ENCODE measurements around the gene TKT. TPM values are rescaled to one million over a fixed set of nuclear protein-coding genes. Genes with fewer than 3 reads are reported as not detected.

The TKT gene
- total and polyA plus RNA-seq, 2 of the 13 experiments (the other 11 are each of a cell fraction or from before 2014, with no cell fraction given) = 150 to 238 TPM

DNA sequence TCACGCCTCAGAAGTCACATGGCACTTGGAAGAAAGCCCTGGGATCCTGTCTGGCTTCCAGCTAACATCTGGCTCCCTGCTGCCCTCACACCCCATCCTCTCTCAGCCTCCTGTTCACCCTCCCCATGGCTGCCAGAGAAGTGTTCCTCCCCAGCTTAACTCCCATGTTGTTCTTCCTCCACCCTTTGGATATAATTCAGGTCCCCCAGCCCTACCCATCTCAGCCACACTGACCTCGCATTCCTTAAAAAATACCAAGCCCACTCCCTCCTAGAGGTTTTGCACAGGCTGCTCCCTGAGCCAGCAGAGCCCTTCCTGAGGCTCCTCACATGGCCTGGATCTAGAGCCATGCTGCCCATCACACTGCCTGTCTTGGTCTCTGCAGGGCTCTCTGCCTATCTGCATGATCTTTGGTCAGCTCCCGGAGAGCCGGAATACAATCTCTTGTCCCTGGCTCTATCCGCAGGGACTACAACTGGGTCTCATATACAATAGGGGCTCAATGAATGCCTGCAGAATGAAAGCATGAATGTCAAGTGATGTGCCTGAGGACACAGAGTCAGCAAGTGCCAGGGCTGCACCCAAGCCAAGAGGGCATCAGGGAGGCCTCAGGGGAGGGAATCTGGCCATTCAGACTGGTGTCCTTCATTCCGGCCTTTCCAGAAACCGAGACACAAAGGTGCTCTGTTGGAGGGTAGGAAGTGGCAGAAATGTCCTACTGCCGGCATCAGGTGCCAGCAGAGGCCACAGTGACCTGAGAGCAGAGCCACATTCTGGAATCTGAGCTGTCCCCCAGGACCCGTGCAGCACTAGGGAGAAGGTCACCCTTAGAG, 3.8 kb upstream of the TKT start (continued):
- TF ChIP-seq, protein P1, sequence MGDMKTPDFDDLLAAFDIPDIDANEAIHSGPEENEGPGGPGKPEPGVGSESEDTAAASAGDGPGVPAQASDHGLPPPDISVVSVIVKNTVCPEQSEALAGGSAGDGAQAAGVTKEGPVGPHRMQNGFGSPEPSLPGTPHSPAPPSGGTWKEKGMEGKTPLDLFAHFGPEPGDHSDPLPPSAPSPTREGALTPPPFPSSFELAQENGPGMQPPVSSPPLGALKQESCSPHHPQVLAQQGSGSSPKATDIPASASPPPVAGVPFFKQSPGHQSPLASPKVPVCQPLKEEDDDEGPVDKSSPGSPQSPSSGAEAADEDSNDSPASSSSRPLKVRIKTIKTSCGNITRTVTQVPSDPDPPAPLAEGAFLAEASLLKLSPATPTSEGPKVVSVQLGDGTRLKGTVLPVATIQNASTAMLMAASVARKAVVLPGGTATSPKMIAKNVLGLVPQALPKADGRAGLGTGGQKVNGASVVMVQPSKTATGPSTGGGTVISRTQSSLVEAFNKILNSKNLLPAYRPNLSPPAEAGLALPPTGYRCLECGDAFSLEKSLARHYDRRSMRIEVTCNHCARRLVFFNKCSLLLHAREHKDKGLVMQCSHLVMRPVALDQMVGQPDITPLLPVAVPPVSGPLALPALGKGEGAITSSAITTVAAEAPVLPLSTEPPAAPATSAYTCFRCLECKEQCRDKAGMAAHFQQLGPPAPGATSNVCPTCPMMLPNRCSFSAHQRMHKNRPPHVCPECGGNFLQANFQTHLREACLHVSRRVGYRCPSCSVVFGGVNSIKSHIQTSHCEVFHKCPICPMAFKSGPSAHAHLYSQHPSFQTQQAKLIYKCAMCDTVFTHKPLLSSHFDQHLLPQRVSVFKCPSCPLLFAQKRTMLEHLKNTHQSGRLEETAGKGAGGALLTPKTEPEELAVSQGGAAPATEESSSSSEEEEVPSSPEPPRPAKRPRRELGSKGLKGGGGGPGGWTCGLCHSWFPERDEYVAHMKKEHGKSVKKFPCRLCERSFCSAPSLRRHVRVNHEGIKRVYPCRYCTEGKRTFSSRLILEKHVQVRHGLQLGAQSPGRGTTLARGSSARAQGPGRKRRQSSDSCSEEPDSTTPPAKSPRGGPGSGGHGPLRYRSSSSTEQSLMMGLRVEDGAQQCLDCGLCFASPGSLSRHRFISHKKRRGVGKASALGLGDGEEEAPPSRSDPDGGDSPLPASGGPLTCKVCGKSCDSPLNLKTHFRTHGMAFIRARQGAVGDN (CRISPR knock-in tag; IDR thresholded peaks at IDR 0.05) = peak; percentile 60
- no peak for TF ChIP-seq BORCS8-MEF2B (CRISPR knock-in tag; IDR thresholded peaks at IDR 0.05)
- TF ChIP-seq, protein P2, sequence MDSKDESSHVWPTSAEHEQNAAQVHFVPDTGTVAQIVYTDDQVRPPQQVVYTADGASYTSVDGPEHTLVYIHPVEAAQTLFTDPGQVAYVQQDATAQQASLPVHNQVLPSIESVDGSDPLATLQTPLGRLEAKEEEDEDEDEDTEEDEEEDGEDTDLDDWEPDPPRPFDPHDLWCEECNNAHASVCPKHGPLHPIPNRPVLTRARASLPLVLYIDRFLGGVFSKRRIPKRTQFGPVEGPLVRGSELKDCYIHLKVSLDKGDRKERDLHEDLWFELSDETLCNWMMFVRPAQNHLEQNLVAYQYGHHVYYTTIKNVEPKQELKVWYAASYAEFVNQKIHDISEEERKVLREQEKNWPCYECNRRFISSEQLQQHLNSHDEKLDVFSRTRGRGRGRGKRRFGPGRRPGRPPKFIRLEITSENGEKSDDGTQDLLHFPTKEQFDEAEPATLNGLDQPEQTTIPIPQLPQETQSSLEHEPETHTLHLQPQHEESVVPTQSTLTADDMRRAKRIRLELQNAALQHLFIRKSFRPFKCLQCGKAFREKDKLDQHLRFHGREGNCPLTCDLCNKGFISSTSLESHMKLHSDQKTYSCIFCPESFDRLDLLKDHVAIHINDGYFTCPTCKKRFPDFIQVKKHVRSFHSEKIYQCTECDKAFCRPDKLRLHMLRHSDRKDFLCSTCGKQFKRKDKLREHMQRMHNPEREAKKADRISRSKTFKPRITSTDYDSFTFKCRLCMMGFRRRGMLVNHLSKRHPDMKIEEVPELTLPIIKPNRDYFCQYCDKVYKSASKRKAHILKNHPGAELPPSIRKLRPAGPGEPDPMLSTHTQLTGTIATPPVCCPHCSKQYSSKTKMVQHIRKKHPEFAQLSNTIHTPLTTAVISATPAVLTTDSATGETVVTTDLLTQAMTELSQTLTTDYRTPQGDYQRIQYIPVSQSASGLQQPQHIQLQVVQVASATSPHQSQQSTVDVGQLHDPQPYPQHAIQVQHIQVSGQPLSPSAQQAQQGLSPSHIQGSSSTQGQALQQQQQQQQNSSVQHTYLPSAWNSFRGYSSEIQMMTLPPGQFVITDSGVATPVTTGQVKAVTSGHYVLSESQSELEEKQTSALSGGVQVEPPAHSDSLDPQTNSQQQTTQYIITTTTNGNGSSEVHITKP (CRISPR knock-in tag; IDR thresholded peaks at IDR 0.05; ENCODE audit: low read depth) = no peak
- TF ChIP-seq JARID2 (CRISPR knock-in tag; IDR thresholded peaks at IDR 0.05; ENCODE audit: insufficient replicate concordance) = no peak
- no peak for TF ChIP-seq GABPB1 (CRISPR knock-in tag; IDR thresholded peaks at IDR 0.05)
- TF ChIP-seq, protein P3, sequence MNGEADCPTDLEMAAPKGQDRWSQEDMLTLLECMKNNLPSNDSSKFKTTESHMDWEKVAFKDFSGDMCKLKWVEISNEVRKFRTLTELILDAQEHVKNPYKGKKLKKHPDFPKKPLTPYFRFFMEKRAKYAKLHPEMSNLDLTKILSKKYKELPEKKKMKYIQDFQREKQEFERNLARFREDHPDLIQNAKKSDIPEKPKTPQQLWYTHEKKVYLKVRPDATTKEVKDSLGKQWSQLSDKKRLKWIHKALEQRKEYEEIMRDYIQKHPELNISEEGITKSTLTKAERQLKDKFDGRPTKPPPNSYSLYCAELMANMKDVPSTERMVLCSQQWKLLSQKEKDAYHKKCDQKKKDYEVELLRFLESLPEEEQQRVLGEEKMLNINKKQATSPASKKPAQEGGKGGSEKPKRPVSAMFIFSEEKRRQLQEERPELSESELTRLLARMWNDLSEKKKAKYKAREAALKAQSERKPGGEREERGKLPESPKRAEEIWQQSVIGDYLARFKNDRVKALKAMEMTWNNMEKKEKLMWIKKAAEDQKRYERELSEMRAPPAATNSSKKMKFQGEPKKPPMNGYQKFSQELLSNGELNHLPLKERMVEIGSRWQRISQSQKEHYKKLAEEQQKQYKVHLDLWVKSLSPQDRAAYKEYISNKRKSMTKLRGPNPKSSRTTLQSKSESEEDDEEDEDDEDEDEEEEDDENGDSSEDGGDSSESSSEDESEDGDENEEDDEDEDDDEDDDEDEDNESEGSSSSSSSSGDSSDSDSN (CRISPR knock-in tag; IDR thresholded peaks at IDR 0.05) = peak; percentile 12; the same call in 1 of the 2 replicates
- TF ChIP-seq, protein P4, sequence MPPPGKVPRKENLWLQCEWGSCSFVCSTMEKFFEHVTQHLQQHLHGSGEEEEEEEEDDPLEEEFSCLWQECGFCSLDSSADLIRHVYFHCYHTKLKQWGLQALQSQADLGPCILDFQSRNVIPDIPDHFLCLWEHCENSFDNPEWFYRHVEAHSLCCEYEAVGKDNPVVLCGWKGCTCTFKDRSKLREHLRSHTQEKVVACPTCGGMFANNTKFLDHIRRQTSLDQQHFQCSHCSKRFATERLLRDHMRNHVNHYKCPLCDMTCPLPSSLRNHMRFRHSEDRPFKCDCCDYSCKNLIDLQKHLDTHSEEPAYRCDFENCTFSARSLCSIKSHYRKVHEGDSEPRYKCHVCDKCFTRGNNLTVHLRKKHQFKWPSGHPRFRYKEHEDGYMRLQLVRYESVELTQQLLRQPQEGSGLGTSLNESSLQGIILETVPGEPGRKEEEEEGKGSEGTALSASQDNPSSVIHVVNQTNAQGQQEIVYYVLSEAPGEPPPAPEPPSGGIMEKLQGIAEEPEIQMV (CRISPR knock-in tag; IDR thresholded peaks at IDR 0.05; ENCODE audit: low read depth) = no peak
- TF ChIP-seq ZNF543 (CRISPR knock-in tag; IDR thresholded peaks at IDR 0.05) = no peak
- no peak; the same call in 1 of the 2 replicates for TF ChIP-seq ZNF138 (CRISPR knock-in tag; IDR thresholded peaks at IDR 0.05; ENCODE audit: low read depth)
- no peak for TF ChIP-seq PAX8 (CRISPR knock-in tag; IDR thresholded peaks at IDR 0.05; ENCODE audit: borderline replicate concordance)
- peak; percentile 37 for TF ChIP-seq XRCC5 (optimal IDR thresholded peaks at IDR 0.05; ENCODE audit: low read length)
- no peak for TF ChIP-seq KLF15 (CRISPR knock-in tag; IDR thresholded peaks at IDR 0.05; ENCODE audit: borderline replicate concordance)
- peak; percentile 34; the same call in 1 of the 2 replicates for TF ChIP-seq SAP130 (CRISPR knock-in tag; IDR thresholded peaks at IDR 0.05; ENCODE audit: low read depth)
- no peak for TF ChIP-seq LCORL (IDR thresholded peaks at IDR 0.05)
- TF ChIP-seq LCORL (CRISPR knock-in tag; IDR thresholded peaks at IDR 0.05) = no peak
